ENCODE data around the gene ACAP3. TPM values are rescaled to one million over a fixed set of nuclear protein-coding genes. Genes with fewer than 3 reads are reported as not detected.

The ACAP3 gene
- total and polyA plus RNA-seq, 7 experiments from 2014 or later: 3.2 to 70.8 (median 55.1) TPM

- Mint-ChIP-seq H3K27me3 (no peaks in the 10 kb centered on the region), H3K9me3 (no peaks in the 10 kb centered on the region), H3K4me3 (no peak overlapping the region), H3K27ac (no peak overlapping the region), H3K36me3 (peaks cover 0 to 1% (median 0%) of the 10 kb centered on the region in 5 donors), H3K4me1 (peaks cover 0 to 2% (median 0%) of the 10 kb centered on the region in 7 donors)
- ATAC-seq (no peak), DNase-seq (no peak)
- Histone ChIP-seq H3K27ac (ENCODE audit: low read depth, low read length) (no peak overlapping the region), H3K4me1 (ENCODE audit: control insufficient read depth in 2 of 2, insufficient read depth in 2 of 2, low read length in 2 of 2) (no peaks in the 10 kb centered on the region), H3K4me3 (ENCODE audit: low read length) (no peak overlapping the region), H3K36me3 (ENCODE audit: control insufficient read depth in 2 of 3, insufficient read depth in 3 of 3, low read length in 3 of 3) (no peaks in the 10 kb centered on the region), H3K9me3 (ENCODE audit: control insufficient read depth in 2 of 3, low read length in 3 of 3) (no peaks in the 10 kb centered on the region), H3K27me3 (ENCODE audit: control insufficient read depth in 2 of 2, insufficient read depth in 2 of 2, low read length in 2 of 2) (no peaks in the 10 kb centered on the region)
- CTCF ChIA-PET: no interaction called here
- intact Hi-C loops (cut with micrococcal nuclease): no loop called here
- POLR2A ChIA-PET: interaction anchor here (0.7 kb wide), 1 partner anchor 181 kb away, joined by 3 read pairs; no protein-coding TSS in a partner anchor
Measured at GRCh38 chr1:1285102-1285571, 22.6 kb downstream of the ACAP3 start.

GRCh38 chr1:1284221-1285101 lies 23.3 kb downstream of the ACAP3 start:
- Mint-ChIP-seq H3K9me3 (no peaks in the 10 kb centered on the region), H3K4me3 (no peak overlapping the region), H3K27me3 (no peaks in the 10 kb centered on the region), H3K4me1 (no peaks in the 10 kb centered on the region), H3K36me3 (no peaks in the 10 kb centered on the region), H3K27ac (no peak overlapping the region)
- ChIA-PET POLR2A (interaction anchor here (0.7 kb wide), 1 partner anchor 181 kb away, joined by 3 read pairs; no protein-coding TSS in a partner anchor), CTCF (no interaction called here)
- no peaks in the 10 kb centered on the region for H3K4me1 ChIP-seq (ENCODE audit: control insufficient read depth in 2 of 2, insufficient read depth in 2 of 2, low read length in 2 of 2)
- H3K4me3 ChIP-seq (ENCODE audit: low read length): no peak overlapping the region
- no peak for ATAC-seq
- no peaks in the 10 kb centered on the region for H3K36me3 ChIP-seq (ENCODE audit: control insufficient read depth in 2 of 3, insufficient read depth in 3 of 3, low read length in 3 of 3)
- intact Hi-C loops (cut with micrococcal nuclease): no loop called here
- H3K27me3 ChIP-seq (ENCODE audit: control insufficient read depth in 2 of 2, insufficient read depth in 2 of 2, low read length in 2 of 2): no peaks in the 10 kb centered on the region
- H3K9me3 ChIP-seq (ENCODE audit: control insufficient read depth in 2 of 3, low read length in 3 of 3): no peaks in the 10 kb centered on the region
- no peak overlapping the region for H3K27ac ChIP-seq (ENCODE audit: low read depth, low read length)
- no peak for DNase-seq

- Histone ChIP-seq H3K4me3 (ENCODE audit: low read length) (no peak overlapping the region), H3K4me1 (ENCODE audit: control insufficient read depth in 2 of 2, insufficient read depth in 2 of 2, low read length in 2 of 2) (no peaks in the 10 kb centered on the region), H3K27ac (ENCODE audit: low read depth, low read length) (no peak overlapping the region), H3K9me3 (ENCODE audit: control insufficient read depth in 2 of 3, low read length in 3 of 3) (no peaks in the 10 kb centered on the region), H3K27me3 (ENCODE audit: control insufficient read depth in 2 of 2, insufficient read depth in 2 of 2, low read length in 2 of 2) (no peaks in the 10 kb centered on the region), H3K36me3 (ENCODE audit: control insufficient read depth in 2 of 3, insufficient read depth in 3 of 3, low read length in 3 of 3) (no peaks in the 10 kb centered on the region)
- ChIA-PET POLR2A (no interaction called here), CTCF (no interaction called here)
- Mint-ChIP-seq H3K4me3 (no peak overlapping the region), H3K9me3 (no peaks in the 10 kb centered on the region), H3K4me1 (peaks cover 0 to 1% (median 0%) of the 10 kb centered on the region in 7 donors), H3K36me3 (no peaks in the 10 kb centered on the region), H3K27me3 (no peaks in the 10 kb centered on the region), H3K27ac (no peak overlapping the region)
- intact Hi-C loops (cut with micrococcal nuclease): no loop called here
- ATAC-seq (no peak), DNase-seq (no peak)
Measured at GRCh38 chr1:1283821-1284220, 23.9 kb downstream of the ACAP3 start.

- no peaks in the 10 kb centered on the region for H3K4me1 ChIP-seq (ENCODE audit: control insufficient read depth in 2 of 2, insufficient read depth in 2 of 2, low read length in 2 of 2)
- ChIA-PET POLR2A (no interaction called here), CTCF (interaction anchor here (0.6 kb wide), 1 partner anchor 508 kb away, joined by 3 read pairs; no protein-coding TSS in a partner anchor)
- H3K27me3 ChIP-seq (ENCODE audit: control insufficient read depth in 2 of 2, insufficient read depth in 2 of 2, low read length in 2 of 2): no peaks in the 10 kb centered on the region
- DNase-seq (no peak), ATAC-seq (peak; percentile 21)
- intact Hi-C loops (cut with micrococcal nuclease): no loop called here
- H3K36me3 ChIP-seq (ENCODE audit: control insufficient read depth in 2 of 3, insufficient read depth in 3 of 3, low read length in 3 of 3): no peaks in the 10 kb centered on the region
- Mint-ChIP-seq H3K9me3 (no peaks in the 10 kb centered on the region), H3K4me3 (no peak overlapping the region), H3K4me1 (peaks cover 0 to 1% (median 0%) of the 10 kb centered on the region in 7 donors), H3K36me3 (no peaks in the 10 kb centered on the region), H3K27me3 (no peaks in the 10 kb centered on the region), H3K27ac (no peak overlapping the region)
- H3K27ac ChIP-seq (ENCODE audit: low read depth, low read length): no peak overlapping the region
- H3K4me3 ChIP-seq (ENCODE audit: low read length): no peak overlapping the region
- no peaks in the 10 kb centered on the region for H3K9me3 ChIP-seq (ENCODE audit: control insufficient read depth in 2 of 3, low read length in 3 of 3)
Measured at GRCh38 chr1:1282998-1283397, 24.7 kb downstream of the ACAP3 start.

- no peak for DNase-seq
- Mint-ChIP-seq H3K4me1 (peaks cover 0 to 1% (median 0%) of the 10 kb centered on the region in 7 donors), H3K27me3 (no peaks in the 10 kb centered on the region), H3K36me3 (no peaks in the 10 kb centered on the region), H3K27ac (no peak overlapping the region), H3K4me3 (no peak overlapping the region), H3K9me3 (no peaks in the 10 kb centered on the region)
- intact Hi-C loops (cut with micrococcal nuclease): no loop called here
- Histone ChIP-seq H3K9me3 (ENCODE audit: control insufficient read depth in 2 of 3, low read length in 3 of 3) (no peaks in the 10 kb centered on the region), H3K4me3 (ENCODE audit: low read length) (no peak overlapping the region), H3K4me1 (ENCODE audit: control insufficient read depth in 2 of 2, insufficient read depth in 2 of 2, low read length in 2 of 2) (no peaks in the 10 kb centered on the region), H3K27me3 (ENCODE audit: control insufficient read depth in 2 of 2, insufficient read depth in 2 of 2, low read length in 2 of 2) (no peaks in the 10 kb centered on the region), H3K27ac (ENCODE audit: low read depth, low read length) (no peak overlapping the region), H3K36me3 (ENCODE audit: control insufficient read depth in 2 of 3, insufficient read depth in 3 of 3, low read length in 3 of 3) (no peaks in the 10 kb centered on the region)
- ChIA-PET CTCF (no interaction called here), POLR2A (no interaction called here)
- peak; percentile 45 for ATAC-seq
Measured at GRCh38 chr1:1281533-1282321, 26.0 kb downstream of the ACAP3 start.

GRCh38 chr1:1280782-1281481 lies 26.8 kb downstream of the ACAP3 start:
- no peak overlapping the region for H3K4me3 ChIP-seq (ENCODE audit: low read length)
- DNase-seq (no peak), ATAC-seq (no peak)
- ChIA-PET POLR2A (no interaction called here), CTCF (no interaction called here)
- Mint-ChIP-seq H3K36me3 (no peaks in the 10 kb centered on the region), H3K27ac (no peak overlapping the region), H3K9me3 (no peaks in the 10 kb centered on the region), H3K27me3 (no peaks in the 10 kb centered on the region), H3K4me1 (peaks cover 0 to 1% (median 0%) of the 10 kb centered on the region in 7 donors), H3K4me3 (no peak overlapping the region)
- H3K9me3 ChIP-seq (ENCODE audit: control insufficient read depth in 2 of 3, low read length in 3 of 3): no peaks in the 10 kb centered on the region
- no peaks in the 10 kb centered on the region for H3K4me1 ChIP-seq (ENCODE audit: control insufficient read depth in 2 of 2, insufficient read depth in 2 of 2, low read length in 2 of 2)
- no peaks in the 10 kb centered on the region for H3K27me3 ChIP-seq (ENCODE audit: control insufficient read depth in 2 of 2, insufficient read depth in 2 of 2, low read length in 2 of 2)
- intact Hi-C loops (cut with micrococcal nuclease): no loop called here
- H3K27ac ChIP-seq (ENCODE audit: low read depth, low read length): no peak overlapping the region
- no peaks in the 10 kb centered on the region for H3K36me3 ChIP-seq (ENCODE audit: control insufficient read depth in 2 of 3, insufficient read depth in 3 of 3, low read length in 3 of 3)
